ENCODE measurements around the gene SUPT6H. TPM values are rescaled to one million over a fixed set of nuclear protein-coding genes. Genes with fewer than 3 reads are reported as not detected.
A peak's percentile ranks its signal among the peaks of the same experiment; 100 is the strongest.
"Not testable (repeated sequence)": the region's sequence is repeated elsewhere in the genome, so short reads cannot be mapped to it uniquely, and the experiment has no call there.

Gene SUPT6H
- total RNA-seq, 5 donors from 2014 or later (not counting 1 experiment from before 2014, with no cell fraction given): 89.2 to 129 (median 95.7) TPM

DNA sequence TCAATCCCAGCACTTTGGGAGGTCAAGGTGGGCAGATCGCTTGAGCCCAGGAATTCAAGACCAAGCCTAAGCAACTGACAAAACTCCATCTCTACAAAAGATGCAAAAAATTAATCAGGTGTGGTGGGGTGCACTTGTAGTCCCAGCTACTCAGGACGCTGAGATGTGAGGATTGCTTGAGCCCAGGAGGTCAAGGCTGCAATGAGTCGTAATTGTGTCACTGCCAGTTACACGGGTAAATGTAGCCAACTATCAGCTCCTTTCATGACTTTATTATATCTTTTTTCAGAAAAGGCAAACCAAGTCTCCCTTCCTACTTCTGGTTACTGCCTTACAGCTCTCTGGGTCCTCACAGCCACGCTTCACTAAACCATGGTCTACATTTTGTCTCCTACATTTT, 4.2 kb upstream of the SUPT6H start:
- ChIA-PET CTCF (interaction anchor here (0.6 to 0.7 kb wide), 4 partner anchors 8 to 1170 kb away, joined by 3 to 5 read pairs (median 4); no protein-coding TSS in a partner anchor), POLR2A (no interaction called here)
- Histone ChIP-seq H3K36me3 (ENCODE audit: control insufficient read depth in 2 of 2, extremely low read depth in 1 of 2, insufficient read depth in 1 of 2, low read length in 1 of 2) (peaks cover 3 to 26% of the 10 kb centered on the region in 2 donors), H3K4me3 (ENCODE audit: control insufficient read depth in 1 of 2, extremely low read depth in 1 of 2, low read length in 1 of 2) (no peak overlapping the region), H3K9me3 (no peaks in the 10 kb centered on the region), H3K4me1 (ENCODE audit: control insufficient read depth in 1 of 2, extremely low read depth in 1 of 2, insufficient read depth in 2 of 2, low read length in 2 of 2) (peaks cover 16 to 24% of the 10 kb centered on the region in 2 experiments), H3K27ac (ENCODE audit: low read length) (no peak overlapping the region), H3K27me3 (replicated peaks in 1 of 2; ENCODE audit: control insufficient read depth in 2 of 2, extremely low read depth in 1 of 2, insufficient read depth in 2 of 2, low read length in 1 of 2) (no peaks in the 10 kb centered on the region)
- H3K27ac Mint-ChIP-seq: no peak overlapping the region
- H3K4me1 Mint-ChIP-seq: peaks cover 40 to 45% (median 40%) of the 10 kb centered on the region in 3 donors
- no peak overlapping the region for H3K4me3 Mint-ChIP-seq
- no peak for DNase-seq
- ATAC-seq (replicated peaks in 1 of 4): no peak
- H3K9me3 Mint-ChIP-seq: no peaks in the 10 kb centered on the region
- H3K36me3 Mint-ChIP-seq: peaks cover 17% of the 10 kb centered on the region
- H3K27me3 Mint-ChIP-seq: no peaks in the 10 kb centered on the region
- 97% methylated on average over 3 of the region's 5 CpGs for WGBS (ENCODE audit: insufficient coverage)

DNA sequence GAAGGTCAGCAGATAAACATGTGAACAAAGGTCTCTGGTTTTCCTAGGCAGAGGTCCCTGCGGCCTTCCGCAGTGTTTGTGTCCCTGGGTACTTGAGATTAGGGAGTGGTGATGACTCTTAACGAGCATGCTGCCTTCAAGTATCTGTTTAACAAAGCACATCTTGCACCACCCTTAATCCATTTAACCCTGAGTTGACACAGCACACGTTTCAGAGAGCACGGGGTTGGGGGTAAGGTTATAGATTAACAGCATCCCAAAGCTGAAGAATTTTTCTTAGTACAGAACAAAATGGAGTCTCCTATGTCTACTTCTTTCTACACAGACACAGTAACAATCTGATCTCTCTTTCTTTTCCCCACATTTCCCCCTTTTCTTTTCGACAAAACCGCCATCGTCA, 3.7 kb upstream of the SUPT6H start:
- no CpG with 5 or more reads among the region's 8 CpGs for WGBS (ENCODE audit: insufficient coverage)
- CTCF ChIA-PET: interaction anchor here (0.6 kb wide), 3 partner anchors 9 to 1169 kb away, joined by 3 to 5 read pairs (median 5); no protein-coding TSS in a partner anchor
- H3K27ac ChIP-seq (ENCODE audit: low read length); H3K4me3 Mint-ChIP-seq; ATAC-seq (replicated peaks in 1 of 4); H3K9me3 Mint-ChIP-seq; H3K4me3 ChIP-seq (ENCODE audit: control insufficient read depth in 1 of 2, extremely low read depth in 1 of 2, low read length in 1 of 2); H3K27ac Mint-ChIP-seq; POLR2A ChIA-PET; H3K9me3 ChIP-seq; H3K27me3 ChIP-seq (replicated peaks in 1 of 2; ENCODE audit: control insufficient read depth in 2 of 2, extremely low read depth in 1 of 2, insufficient read depth in 2 of 2, low read length in 1 of 2); DNase-seq; H3K27me3 Mint-ChIP-seq: not testable (repeated sequence)
- Histone ChIP-seq H3K4me1 (ENCODE audit: control insufficient read depth in 1 of 2, extremely low read depth in 1 of 2, insufficient read depth in 2 of 2, low read length in 2 of 2) (peaks cover 22 to 28% of the 10 kb centered on the region in 2 experiments), H3K36me3 (ENCODE audit: control insufficient read depth in 2 of 2, extremely low read depth in 1 of 2, insufficient read depth in 1 of 2, low read length in 1 of 2) (peaks cover 3 to 24% of the 10 kb centered on the region in 2 donors)
- H3K36me3 Mint-ChIP-seq: peaks cover 13% of the 10 kb centered on the region
- H3K4me1 Mint-ChIP-seq: peaks cover 42 to 47% (median 46%) of the 10 kb centered on the region in 3 donors

DNA sequence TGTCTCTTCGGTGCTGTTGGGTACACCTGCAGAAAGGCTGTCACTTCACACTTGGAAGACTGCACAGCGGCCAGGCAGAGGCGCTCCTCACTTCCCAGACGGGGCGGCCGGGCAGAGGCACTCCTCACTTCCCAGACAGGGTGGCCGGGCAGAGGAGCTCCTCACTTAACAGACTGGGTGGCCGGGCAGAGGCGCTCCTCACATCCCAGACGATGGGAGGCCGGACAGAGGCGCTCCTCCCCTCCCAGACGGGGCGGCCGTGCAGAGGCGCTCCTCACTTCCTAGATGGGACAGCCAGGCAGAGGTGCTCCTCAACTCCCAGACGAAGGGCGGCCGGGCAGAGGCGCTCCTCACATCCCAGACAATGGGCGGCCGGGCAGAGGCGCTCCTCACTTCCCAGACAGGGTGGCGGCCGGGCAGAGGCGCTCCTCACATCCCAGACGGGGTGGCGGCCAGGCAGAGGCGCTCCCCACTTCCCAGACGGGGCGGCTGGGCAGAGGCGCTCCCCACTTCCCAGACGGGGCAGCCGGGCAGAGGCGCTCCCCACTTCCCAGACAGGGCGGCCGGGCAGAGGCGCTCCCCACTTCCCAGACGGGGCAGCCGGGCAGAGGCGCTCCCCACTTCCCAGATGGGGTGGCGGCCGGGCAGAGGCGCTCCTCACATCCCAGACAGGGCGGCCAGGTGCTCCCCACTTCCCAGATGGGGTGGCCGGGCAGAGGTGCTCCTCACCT, 3.1 kb upstream of the SUPT6H start:
- H3K27ac ChIP-seq (ENCODE audit: low read length); H3K27me3 ChIP-seq (replicated peaks in 1 of 2; ENCODE audit: control insufficient read depth in 2 of 2, extremely low read depth in 1 of 2, insufficient read depth in 2 of 2, low read length in 1 of 2); H3K4me3 Mint-ChIP-seq; ATAC-seq (replicated peaks in 1 of 4); H3K9me3 Mint-ChIP-seq; H3K9me3 ChIP-seq; DNase-seq; POLR2A ChIA-PET; H3K4me3 ChIP-seq (ENCODE audit: control insufficient read depth in 1 of 2, extremely low read depth in 1 of 2, low read length in 1 of 2); H3K27ac Mint-ChIP-seq; H3K27me3 Mint-ChIP-seq: not testable (repeated sequence)
- Histone ChIP-seq H3K4me1 (ENCODE audit: control insufficient read depth in 1 of 2, extremely low read depth in 1 of 2, insufficient read depth in 2 of 2, low read length in 2 of 2) (peaks cover 23 to 30% of the 10 kb centered on the region in 2 experiments), H3K36me3 (ENCODE audit: control insufficient read depth in 2 of 2, extremely low read depth in 1 of 2, insufficient read depth in 1 of 2, low read length in 1 of 2) (peaks cover 3 to 20% of the 10 kb centered on the region in 2 donors)
- CTCF ChIA-PET: interaction anchor here in 1 of 2 donors (0.6 kb wide), 1 partner anchor 16 kb away, joined by 3 read pairs; no protein-coding TSS in a partner anchor
- Mint-ChIP-seq H3K4me1 (peaks cover 47 to 52% (median 52%) of the 10 kb centered on the region in 3 donors), H3K36me3 (peaks cover 13% of the 10 kb centered on the region)
- 97% methylated on average over 34 of the region's 46 CpGs for WGBS (ENCODE audit: insufficient coverage)

DNA sequence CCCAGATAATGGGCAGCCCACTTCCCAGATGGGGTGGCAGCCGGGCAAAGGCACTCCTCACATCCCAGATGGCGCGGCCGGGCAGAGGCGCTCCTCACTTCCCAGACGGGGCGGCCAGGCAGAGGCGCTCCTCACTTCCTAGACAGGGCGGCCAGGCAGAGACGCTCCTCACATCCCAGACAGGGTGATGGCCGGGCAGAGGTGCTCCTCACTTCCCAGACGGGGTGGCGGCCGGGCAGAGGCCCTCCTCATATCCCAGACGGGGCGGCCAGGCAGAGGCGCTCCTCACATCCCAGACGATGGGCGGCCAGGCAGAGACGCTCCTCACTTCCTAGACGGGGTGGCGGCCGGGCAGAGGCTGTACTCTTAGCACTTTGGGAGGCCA, 2.5 kb upstream of the SUPT6H start:
- H3K4me3 Mint-ChIP-seq: peak overlapping the region in 2 of 3 donors; percentile 55 to 93
- peaks cover 3 to 19% of the 10 kb centered on the region in 2 donors for H3K36me3 ChIP-seq (ENCODE audit: control insufficient read depth in 2 of 2, extremely low read depth in 1 of 2, insufficient read depth in 1 of 2, low read length in 1 of 2)
- peaks cover 13% of the 10 kb centered on the region for H3K36me3 Mint-ChIP-seq
- peaks cover 50 to 58% (median 55%) of the 10 kb centered on the region in 3 donors for H3K4me1 Mint-ChIP-seq
- H3K4me3 ChIP-seq (ENCODE audit: control insufficient read depth in 1 of 2, extremely low read depth in 1 of 2, low read length in 1 of 2); H3K9me3 Mint-ChIP-seq; CTCF ChIA-PET; H3K27ac Mint-ChIP-seq; H3K9me3 ChIP-seq; H3K27me3 ChIP-seq (replicated peaks in 1 of 2; ENCODE audit: control insufficient read depth in 2 of 2, extremely low read depth in 1 of 2, insufficient read depth in 2 of 2, low read length in 1 of 2); H3K27ac ChIP-seq (ENCODE audit: low read length); ATAC-seq (replicated peaks in 1 of 4); H3K27me3 Mint-ChIP-seq; DNase-seq; POLR2A ChIA-PET: not testable (repeated sequence)
- WGBS (ENCODE audit: insufficient coverage): 97% methylated on average over 15 of the region's 23 CpGs
- H3K4me1 ChIP-seq (ENCODE audit: control insufficient read depth in 1 of 2, extremely low read depth in 1 of 2, insufficient read depth in 2 of 2, low read length in 2 of 2): peaks cover 26 to 30% of the 10 kb centered on the region in 2 experiments

DNA sequence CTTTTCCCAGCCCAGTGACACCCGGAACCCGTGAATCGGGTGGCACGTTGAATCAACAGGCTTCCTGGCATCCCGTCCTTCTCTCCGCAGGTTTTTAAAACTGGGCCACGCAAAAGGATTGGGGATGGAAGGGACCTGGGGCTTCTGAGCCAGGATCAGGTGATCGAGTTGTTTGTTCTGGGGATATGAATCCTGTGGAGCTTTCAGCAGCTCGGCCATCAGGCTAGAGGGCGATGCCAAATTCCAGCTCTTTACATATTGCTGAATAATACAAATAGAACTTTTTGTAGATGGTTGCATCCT, 473 bp downstream of the SUPT6H start:
- H3K27ac ChIP-seq (ENCODE audit: low read length): peak overlapping the region; percentile 95
- Mint-ChIP-seq H3K27me3 (no peaks in the 10 kb centered on the region), H3K4me1 (peaks cover 64 to 69% (median 64%) of the 10 kb centered on the region in 3 donors), H3K27ac (peak overlapping the region; percentile 100), H3K4me3 (peak overlapping the region; percentile 93 to 100 (median 98)), H3K9me3 (no peaks in the 10 kb centered on the region), H3K36me3 (peaks cover 22% of the 10 kb centered on the region)
- DNase-seq (no peak), ATAC-seq (replicated peaks in 1 of 4) (no peak)
- ChIA-PET CTCF (interaction anchor here (0.6 to 3.7 kb wide), 10 partner anchors 9 to 91 kb away, joined by 3 to 63 read pairs (median 4); partner anchors contain the start of genes BLTP2 (in 1 of the 2) and RPL23A (in 1 of the 2)), POLR2A (interaction anchor here (0.6 to 1.8 kb wide), 9 partner anchors 9 to 1166 kb away, joined by 3 to 15 read pairs (median 4); partner anchors contain the start of genes BLTP2 (in 1 of the 2), IFT20 (in 1 of the 2), RPL23A (in 1 of the 2) and TNFAIP1 (in 1 of the 2))
- peaks cover 3 to 19% of the 10 kb centered on the region in 2 donors for H3K36me3 ChIP-seq (ENCODE audit: control insufficient read depth in 2 of 2, extremely low read depth in 1 of 2, insufficient read depth in 1 of 2, low read length in 1 of 2)
- peaks cover 30 to 43% of the 10 kb centered on the region in 2 experiments for H3K4me1 ChIP-seq (ENCODE audit: control insufficient read depth in 1 of 2, extremely low read depth in 1 of 2, insufficient read depth in 2 of 2, low read length in 2 of 2)
- 0% methylated on average over 7 of the region's 10 CpGs for WGBS (ENCODE audit: insufficient coverage)
- no peaks in the 10 kb centered on the region for H3K9me3 ChIP-seq
- H3K27me3 ChIP-seq (replicated peaks in 1 of 2; ENCODE audit: control insufficient read depth in 2 of 2, extremely low read depth in 1 of 2, insufficient read depth in 2 of 2, low read length in 1 of 2): no peaks in the 10 kb centered on the region
- H3K4me3 ChIP-seq (ENCODE audit: control insufficient read depth in 1 of 2, extremely low read depth in 1 of 2, low read length in 1 of 2): peak overlapping the region; percentile 80 to 88

DNA sequence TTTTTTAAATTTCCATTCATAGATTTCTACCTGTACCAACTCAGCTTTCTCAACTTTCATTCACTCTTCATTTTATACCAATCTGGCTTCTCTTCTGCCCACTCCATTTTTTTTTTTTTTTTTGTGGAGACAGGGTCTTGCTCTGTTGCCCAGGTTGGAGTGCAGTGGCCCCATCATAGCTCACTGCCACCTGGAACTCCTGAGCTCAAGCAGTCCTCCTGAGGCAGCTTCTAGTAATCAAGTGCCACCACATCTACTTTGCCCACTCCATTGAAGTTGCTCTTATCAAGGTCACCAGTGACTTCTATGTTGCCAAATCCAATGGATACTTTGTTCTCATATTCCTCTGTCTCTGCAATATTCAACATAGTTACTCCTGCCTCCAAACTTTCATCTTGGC, 1.7 kb downstream of the SUPT6H start:
- H3K27ac ChIP-seq (ENCODE audit: low read length): no peak overlapping the region
- no peak for DNase-seq
- H3K4me1 ChIP-seq (ENCODE audit: control insufficient read depth in 1 of 2, extremely low read depth in 1 of 2, insufficient read depth in 2 of 2, low read length in 2 of 2): peaks cover 30 to 43% of the 10 kb centered on the region in 2 experiments
- H3K27me3 ChIP-seq (replicated peaks in 1 of 2; ENCODE audit: control insufficient read depth in 2 of 2, extremely low read depth in 1 of 2, insufficient read depth in 2 of 2, low read length in 1 of 2): no peaks in the 10 kb centered on the region
- ChIA-PET CTCF (no interaction called here), POLR2A (no interaction called here)
- Mint-ChIP-seq H3K36me3 (peaks cover 26% of the 10 kb centered on the region), H3K27me3 (no peaks in the 10 kb centered on the region), H3K4me1 (peaks cover 72 to 74% (median 73%) of the 10 kb centered on the region in 3 donors), H3K4me3 (peak overlapping the region; percentile 93 to 100 (median 98)), H3K9me3 (no peaks in the 10 kb centered on the region), H3K27ac (peak overlapping the region; percentile 36 to 100)
- ATAC-seq (replicated peaks in 1 of 4): no peak
- peaks cover 0 to 23% of the 10 kb centered on the region in 2 donors for H3K36me3 ChIP-seq (ENCODE audit: control insufficient read depth in 2 of 2, extremely low read depth in 1 of 2, insufficient read depth in 1 of 2, low read length in 1 of 2)
- H3K4me3 ChIP-seq (ENCODE audit: control insufficient read depth in 1 of 2, extremely low read depth in 1 of 2, low read length in 1 of 2): no peak overlapping the region
- H3K9me3 ChIP-seq: no peaks in the 10 kb centered on the region
